Activated CD4-positive, alpha-beta memory T cell treated with anti-CD3 and anti-CD28 coated beads for 36 hours (primary cell): ENCODE measurements around the gene THSD7B. TPM values are rescaled to one million over a fixed set of nuclear protein-coding genes. Genes with fewer than 3 reads are reported as not detected.
"Not testable (repeated sequence)": the region's sequence is repeated elsewhere in the genome, so short reads cannot be mapped to it uniquely, and the experiment has no call there.

Source experiments
- CTCF ChIA-PET: fragments of 350-600 bp; sonication (Branson Sonifier 250); formaldehyde crosslinking; loops from one replicate; lab custom pipeline; 2021; ENCODE audit warnings: antibody characterized with exemption, inconsistent platforms; lab: Charles Lee
- POLR2A ChIA-PET: fragments of 350-600 bp; sonication (Branson Sonifier 250); formaldehyde crosslinking; loops from one replicate; lab custom pipeline; 2021; ENCODE audit warnings: antibody characterized with exemption; lab: Charles Lee
- DNase-seq: peaks from one replicate; pipeline ENCODE4 v3.0.0-alpha.2; 2020
- H3K27ac Mint-ChIP-seq: one replicate; pipeline ENCODE4 v1.8.0; 2021; ENCODE audit warnings: mixed read lengths
- H3K27me3 Mint-ChIP-seq: one replicate; pipeline ENCODE4 v1.8.0; 2021; ENCODE audit warnings: mixed read lengths
- H3K36me3 Mint-ChIP-seq: one replicate; pipeline ENCODE4 v1.8.0; 2021; ENCODE audit warnings: mixed read lengths
- H3K4me1 Mint-ChIP-seq: one replicate; pipeline ENCODE4 v1.8.0; 2021; ENCODE audit warnings: low read depth, mixed read lengths
- H3K4me3 Mint-ChIP-seq: one replicate; pipeline ENCODE4 v1.8.0; 2021; ENCODE audit warnings: mild to moderate bottlenecking, mixed read lengths
- H3K9me3 Mint-ChIP-seq: one replicate; pipeline ENCODE4 v1.8.0; 2021; ENCODE audit warnings: mixed read lengths
- intact Hi-C: fragments of 100-400 bp; cut with micrococcal nuclease; formaldehyde crosslinking; loops from one replicate; pipeline ENCODE4 v1.15.1; 2023
- total RNA-seq, 2 experiments: library from RNA; stranded (reverse); gene quantifications; one replicate each; pipeline ENCODE4 v1.2.3, GENCODE V29; 2021

The THSD7B gene
- total RNA-seq, 2 experiments from 2014 or later = not detected

- intact Hi-C loops = no loop called here
- CTCF ChIA-PET = no interaction called here
- H3K9me3 Mint-ChIP-seq = no peaks in the 10 kb centered on the region
These were observed 215.0 kb downstream of the THSD7B start for GRCh38 chr2:136980303-136980702.

DNA sequence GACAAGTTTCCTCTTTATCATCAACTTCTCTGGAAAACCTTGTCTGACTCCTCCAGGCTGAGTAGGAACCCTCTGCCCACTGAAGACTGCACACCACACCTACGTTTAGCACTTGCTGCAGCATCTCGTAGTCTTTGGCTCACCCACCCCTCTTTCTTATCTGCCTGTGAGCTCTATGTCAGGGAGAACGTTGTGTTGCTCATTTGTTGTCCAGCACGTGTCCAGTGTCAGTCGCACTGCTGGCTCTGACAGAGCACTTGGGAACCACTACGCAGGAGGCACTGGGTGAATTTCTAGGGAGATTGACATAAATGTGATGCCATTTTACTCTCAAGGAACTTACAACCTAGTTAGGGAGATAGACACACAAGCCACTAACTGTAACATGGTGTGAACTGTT is 216.3 kb downstream of the THSD7B start:
- H3K4me3 Mint-ChIP-seq, DNase-seq, CTCF ChIA-PET, H3K27me3 Mint-ChIP-seq, H3K9me3 Mint-ChIP-seq, H3K36me3 Mint-ChIP-seq, intact Hi-C loops, H3K4me1 Mint-ChIP-seq, H3K27ac Mint-ChIP-seq, POLR2A ChIA-PET: not testable (repeated sequence)

More at GRCh38 chr2:136980303-136980702, 215.0 kb downstream of the THSD7B start:
- no peak for DNase-seq
- Mint-ChIP-seq H3K36me3 (no peaks in the 10 kb centered on the region), H3K27me3 (peaks cover 2% of the 10 kb centered on the region), H3K4me1 (no peaks in the 10 kb centered on the region), H3K27ac (no peak overlapping the region), H3K4me3 (no peak overlapping the region)
- POLR2A ChIA-PET = no interaction called here

DNA sequence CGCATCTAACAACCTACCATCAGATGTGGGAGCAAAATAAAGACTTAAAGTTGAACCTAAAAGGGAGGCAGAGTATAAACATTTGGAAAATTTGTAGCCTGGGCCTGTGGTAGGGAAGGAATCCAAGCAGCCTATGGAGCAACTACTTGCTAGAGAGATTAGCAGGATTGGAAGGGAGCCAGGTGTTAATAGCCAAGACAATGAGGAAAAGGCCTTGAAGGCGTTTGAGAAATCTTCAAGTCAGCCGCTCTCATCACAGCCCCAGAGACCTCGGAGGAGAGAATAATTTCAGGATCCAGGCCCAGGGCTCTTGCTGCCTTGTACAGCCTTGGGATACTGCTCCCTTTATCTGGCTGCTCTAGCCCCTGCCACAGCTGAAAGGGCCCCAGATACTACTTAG is 219.7 kb downstream of the THSD7B start:
- Mint-ChIP-seq H3K36me3 (no peaks in the 10 kb centered on the region), H3K4me1 (no peaks in the 10 kb centered on the region), H3K27me3 (peaks cover 2% of the 10 kb centered on the region), H3K27ac (no peak overlapping the region), H3K4me3 (no peak overlapping the region), H3K9me3 (no peaks in the 10 kb centered on the region)
- ChIA-PET CTCF (no interaction called here), POLR2A (no interaction called here)
- no peak for DNase-seq
- intact Hi-C loops = no loop called here

- Mint-ChIP-seq H3K27ac (no peak overlapping the region), H3K27me3 (peaks cover 2% of the 10 kb centered on the region), H3K4me3 (no peak overlapping the region), H3K36me3 (no peaks in the 10 kb centered on the region), H3K4me1 (no peaks in the 10 kb centered on the region), H3K9me3 (no peaks in the 10 kb centered on the region)
- intact Hi-C loops = no loop called here
- ChIA-PET CTCF (no interaction called here), POLR2A (interaction anchor here (0.6 kb wide), 1 partner anchor 477 kb away, joined by 4 read pairs; no protein-coding TSS in a partner anchor)
- DNase-seq = no peak
These were observed 221.4 kb downstream of the THSD7B start for GRCh38 chr2:136986605-136987221.

- Mint-ChIP-seq H3K9me3 (no peaks in the 10 kb centered on the region), H3K36me3 (no peaks in the 10 kb centered on the region), H3K27me3 (no peaks in the 10 kb centered on the region), H3K4me3 (no peak overlapping the region), H3K4me1 (no peaks in the 10 kb centered on the region), H3K27ac (no peak overlapping the region)
- ChIA-PET CTCF (no interaction called here), POLR2A (no interaction called here)
- no peak for DNase-seq
- intact Hi-C loops = no loop called here
These were observed 225.0 kb downstream of the THSD7B start for GRCh38 chr2:136990316-136990715.

DNA sequence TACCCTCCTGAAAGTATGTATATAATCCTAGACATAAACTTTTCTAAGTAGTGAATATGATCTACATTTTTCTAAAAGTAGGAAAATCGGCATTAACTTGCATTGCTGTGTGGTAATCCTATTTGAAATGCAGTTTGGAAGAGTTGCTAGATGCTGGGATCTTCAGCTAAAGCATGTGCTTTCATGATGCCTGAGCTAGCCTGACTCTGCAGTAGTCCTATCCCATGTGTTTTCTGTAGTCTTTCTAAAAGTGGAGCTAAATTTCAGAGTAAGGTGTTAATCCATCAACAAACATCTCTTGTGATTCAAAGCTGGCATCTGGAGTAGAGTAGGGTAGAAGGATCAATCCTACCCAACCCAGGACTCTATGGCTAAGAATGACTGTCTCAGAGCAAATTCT is 229.4 kb downstream of the THSD7B start:
- H3K4me1 Mint-ChIP-seq = no peaks in the 10 kb centered on the region
- H3K27me3 Mint-ChIP-seq = no peaks in the 10 kb centered on the region
- CTCF ChIA-PET = no interaction called here

DNA sequence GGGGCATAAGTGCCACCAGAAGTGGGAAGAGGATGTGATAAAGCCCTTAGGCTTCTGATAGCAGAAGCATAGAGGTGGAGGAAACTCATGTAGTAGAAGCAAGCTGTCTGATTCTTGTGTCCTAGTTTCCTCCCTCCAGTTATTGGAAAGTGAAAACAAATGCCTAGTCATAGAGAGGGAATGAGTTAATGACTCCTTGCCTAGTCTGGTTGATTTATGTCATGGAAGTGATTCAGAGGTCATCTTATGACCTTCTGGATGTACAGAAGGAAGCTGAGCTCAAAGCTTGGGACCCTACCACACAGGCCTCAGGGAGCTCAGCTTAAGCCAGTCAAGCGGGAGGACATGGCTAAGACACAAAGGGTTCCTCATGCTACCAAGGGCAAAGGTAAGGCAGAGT is 232.2 kb downstream of the THSD7B start:
- Mint-ChIP-seq H3K36me3 (no peaks in the 10 kb centered on the region), H3K27me3 (no peaks in the 10 kb centered on the region), H3K4me1 (no peaks in the 10 kb centered on the region), H3K27ac (no peak overlapping the region), H3K9me3 (no peaks in the 10 kb centered on the region), H3K4me3 (no peak overlapping the region)
- intact Hi-C loops = no loop called here
- no peak for DNase-seq
- ChIA-PET CTCF (no interaction called here), POLR2A (no interaction called here)

More for the DNA sequence above, 229.4 kb downstream of the THSD7B start:
- no peak overlapping the region for H3K4me3 Mint-ChIP-seq
- DNase-seq = no peak
- intact Hi-C loops = no loop called here
- POLR2A ChIA-PET = no interaction called here
- no peaks in the 10 kb centered on the region for H3K9me3 Mint-ChIP-seq
- no peak overlapping the region for H3K27ac Mint-ChIP-seq
- H3K36me3 Mint-ChIP-seq = no peaks in the 10 kb centered on the region

DNA sequence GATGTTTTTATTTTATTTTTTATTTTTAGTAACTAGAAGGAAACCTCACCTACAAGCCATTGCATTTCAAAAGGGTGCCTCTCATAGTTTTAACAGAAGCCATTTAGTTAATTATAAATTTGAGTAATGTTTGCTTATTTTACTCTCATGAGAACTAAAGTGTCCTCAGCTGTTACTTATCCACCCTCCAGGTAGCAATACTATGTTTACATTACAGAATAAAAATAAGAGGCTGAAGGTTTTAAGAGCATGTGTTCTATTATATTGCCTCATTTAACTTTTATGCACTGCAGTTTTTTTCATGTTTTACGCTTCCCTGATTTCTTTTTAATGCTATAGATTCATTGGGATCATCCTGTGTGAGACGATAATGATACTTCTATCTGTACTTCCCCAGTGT is 235.5 kb downstream of the THSD7B start:
- no peaks in the 10 kb centered on the region for H3K27me3 Mint-ChIP-seq
- H3K4me3 Mint-ChIP-seq = no peak overlapping the region
- no peaks in the 10 kb centered on the region for H3K4me1 Mint-ChIP-seq
- H3K9me3 Mint-ChIP-seq = no peaks in the 10 kb centered on the region
- H3K36me3 Mint-ChIP-seq = no peaks in the 10 kb centered on the region
- intact Hi-C loops = no loop called here
- DNase-seq = no peak
- H3K27ac Mint-ChIP-seq = no peak overlapping the region
- CTCF ChIA-PET = no interaction called here
- POLR2A ChIA-PET = no interaction called here

- Mint-ChIP-seq H3K27me3 (no peaks in the 10 kb centered on the region), H3K9me3 (no peaks in the 10 kb centered on the region), H3K36me3 (no peaks in the 10 kb centered on the region), H3K4me1 (no peaks in the 10 kb centered on the region), H3K27ac (no peak overlapping the region), H3K4me3 (no peak overlapping the region)
- ChIA-PET CTCF (no interaction called here), POLR2A (no interaction called here)
- no peak for DNase-seq
- intact Hi-C loops = no loop called here
These were observed 237.6 kb downstream of the THSD7B start for GRCh38 chr2:137002896-137003295.

DNA sequence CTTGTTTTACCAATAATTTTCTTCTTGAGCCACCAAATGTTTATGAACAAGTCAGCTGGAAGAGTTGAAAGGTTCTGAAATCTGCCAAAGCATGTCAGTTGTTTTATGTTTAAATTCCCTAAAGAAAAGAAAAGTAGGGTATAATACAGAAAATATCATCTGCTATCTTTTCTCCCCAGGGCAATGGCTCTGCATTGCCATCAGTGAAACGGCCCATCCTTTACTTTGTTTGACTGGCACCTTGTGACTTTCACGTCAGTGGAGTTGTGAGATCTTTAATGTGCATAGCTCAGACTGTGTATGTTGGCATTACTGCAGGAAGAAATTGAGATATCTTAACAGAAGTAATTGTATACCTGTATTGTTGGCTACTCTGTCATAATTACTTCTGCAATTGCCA is 239.9 kb downstream of the THSD7B start:
- H3K4me1 Mint-ChIP-seq = no peaks in the 10 kb centered on the region
- H3K27me3 Mint-ChIP-seq = no peaks in the 10 kb centered on the region
- H3K36me3 Mint-ChIP-seq = no peaks in the 10 kb centered on the region
- DNase-seq = no peak
- CTCF ChIA-PET = no interaction called here
- POLR2A ChIA-PET = no interaction called here
- H3K27ac Mint-ChIP-seq = no peak overlapping the region
- H3K9me3 Mint-ChIP-seq = no peaks in the 10 kb centered on the region
- no peak overlapping the region for H3K4me3 Mint-ChIP-seq
- intact Hi-C loops = no loop called here

GRCh38 chr2:137007938-137008337 is 242.6 kb downstream of the THSD7B start:
- DNase-seq = no peak
- ChIA-PET CTCF (no interaction called here), POLR2A (no interaction called here)
- Mint-ChIP-seq H3K9me3 (no peaks in the 10 kb centered on the region), H3K27ac (no peak overlapping the region), H3K27me3 (no peaks in the 10 kb centered on the region), H3K4me3 (no peak overlapping the region), H3K4me1 (no peaks in the 10 kb centered on the region), H3K36me3 (no peaks in the 10 kb centered on the region)
- intact Hi-C loops = no loop called here

GRCh38 chr2:137009953-137010352 is 244.6 kb downstream of the THSD7B start:
- no peak overlapping the region for H3K27ac Mint-ChIP-seq
- H3K9me3 Mint-ChIP-seq = no peaks in the 10 kb centered on the region
- ChIA-PET CTCF (no interaction called here), POLR2A (no interaction called here)
- H3K4me3 Mint-ChIP-seq = no peak overlapping the region
- intact Hi-C loops = no loop called here
- no peaks in the 10 kb centered on the region for H3K4me1 Mint-ChIP-seq
- no peaks in the 10 kb centered on the region for H3K27me3 Mint-ChIP-seq
- H3K36me3 Mint-ChIP-seq = no peaks in the 10 kb centered on the region
- DNase-seq = no peak

- ChIA-PET CTCF (no interaction called here), POLR2A (no interaction called here)
These were observed 255.3 kb downstream of the THSD7B start for GRCh38 chr2:137020452-137021196.

More at GRCh38 chr2:137020452-137021196, 255.3 kb downstream of the THSD7B start:
- Mint-ChIP-seq H3K4me1 (no peaks in the 10 kb centered on the region), H3K9me3 (no peaks in the 10 kb centered on the region), H3K4me3 (no peak overlapping the region), H3K27me3 (no peaks in the 10 kb centered on the region), H3K27ac (no peak overlapping the region), H3K36me3 (no peaks in the 10 kb centered on the region)
- no peak for DNase-seq
- intact Hi-C loops = no loop called here
